Activated CD4-positive, alpha-beta T cell treated with anti-CD3 and anti-CD28 coated beads, Interleukin-2, amount 50 U/mL, for 1 hour (primary cell): Measurements from ENCODE around the gene ZFPL1.

ENCODE experiments used
- DNase-seq: peaks from one replicate; pipeline ENCODE4 v3.0.0-alpha.2; 2020

The ZFPL1 gene

GRCh38 chr11:65083834-65084597, at the start of gene ZFPL1, which contains the start of gene CDCA5:
Gene ZFPL1, plus strand, starts transcription at chr11:65084222. Its CDS starts 477 bp downstream, at chr11:65084699.
Gene CDCA5, minus strand, starts transcription at chr11:65084040. Its CDS starts 62 bp downstream, at chr11:65083978.
- peak; percentile 94 for DNase-seq

GRCh38 chr11:65034423-65034822, 49.6 kb upstream of the ZFPL1 start:
- no peak for DNase-seq

GRCh38 chr11:65035579-65035978, 48.4 kb upstream of the ZFPL1 start:
- DNase-seq = no peak

- no peak for DNase-seq
Observed at GRCh38 chr11:65036931-65037330, 47.1 kb upstream of the ZFPL1 start.

- DNase-seq = no peak
Observed at GRCh38 chr11:65040520-65040846, 43.5 kb upstream of the ZFPL1 start.

- DNase-seq = peak; percentile 79
Observed at GRCh38 chr11:65040847-65041622, 43.0 kb upstream of the ZFPL1 start, which contains the start of gene SAC3D1. Gene SAC3D1, plus strand, starts transcription at chr11:65041210. Its CDS starts 83 bp downstream, at chr11:65041293.

GRCh38 chr11:65042891-65043290, 41.1 kb upstream of the ZFPL1 start:
- DNase-seq = no peak

GRCh38 chr11:65043881-65044501, 40.0 kb upstream of the ZFPL1 start:
- DNase-seq = no peak

- DNase-seq = no peak
Observed at GRCh38 chr11:65045061-65045460, 39.0 kb upstream of the ZFPL1 start.

GRCh38 chr11:65045728-65046127, 38.3 kb upstream of the ZFPL1 start:
- DNase-seq = no peak

GRCh38 chr11:65047581-65048422, 36.2 kb upstream of the ZFPL1 start:
- peak; percentile 9 for DNase-seq

- DNase-seq = no peak
Observed at GRCh38 chr11:65051398-65051858, 32.6 kb upstream of the ZFPL1 start.

GRCh38 chr11:65053827-65054508, 30.1 kb upstream of the ZFPL1 start:
- peak; percentile 4 for DNase-seq

GRCh38 chr11:65055538-65055937, 28.5 kb upstream of the ZFPL1 start:
- DNase-seq = no peak

GRCh38 chr11:65056999-65057398, 27.0 kb upstream of the ZFPL1 start:
- DNase-seq = no peak

GRCh38 chr11:65057526-65057925, 26.5 kb upstream of the ZFPL1 start:
- DNase-seq = no peak

- no peak for DNase-seq
Observed at GRCh38 chr11:65058012-65058411, 26.0 kb upstream of the ZFPL1 start.

GRCh38 chr11:65058419-65059054, 25.5 kb upstream of the ZFPL1 start, which contains the start of gene NAALADL1:
Gene NAALADL1, minus strand, starts transcription at chr11:65058553. Its CDS starts 32 bp downstream, at chr11:65058521.
- no peak for DNase-seq

GRCh38 chr11:65059523-65059922, 24.5 kb upstream of the ZFPL1 start:
- DNase-seq = no peak

GRCh38 chr11:65059959-65060824, 23.8 kb upstream of the ZFPL1 start:
- DNase-seq = no peak
